ENCODE results near the gene PRKCE. TPM values are rescaled to one million over a fixed set of nuclear protein-coding genes. Genes with fewer than 3 reads are reported as not detected.

PRKCE gene
- polyA plus RNA-seq, 1 experiment: 16.7 TPM

GRCh38 chr2:45731141-45731540 is 79.7 kb downstream of the PRKCE start:
- ChIA-PET CTCF (no interaction called here), POLR2A (no interaction called here)
- H3K27me3 ChIP-seq (ENCODE audit: control insufficient read depth, insufficient read depth, low read length): no peaks in the 10 kb centered on the region
- DNase-seq (ENCODE audit: low read depth, low spot score): no peak
- H3K9me3 ChIP-seq (ENCODE audit: control insufficient read depth, insufficient read depth, low read length): no peaks in the 10 kb centered on the region
- no peak overlapping the region for H3K27ac ChIP-seq (ENCODE audit: low read depth, low read length)
- no peak for TF ChIP-seq CTCF (IDR thresholded peaks at IDR 0.05; ENCODE audit: low read depth, low read length)
- no peak overlapping the region for H3K4me3 ChIP-seq (ENCODE audit: low read depth, low read length)

DNA sequence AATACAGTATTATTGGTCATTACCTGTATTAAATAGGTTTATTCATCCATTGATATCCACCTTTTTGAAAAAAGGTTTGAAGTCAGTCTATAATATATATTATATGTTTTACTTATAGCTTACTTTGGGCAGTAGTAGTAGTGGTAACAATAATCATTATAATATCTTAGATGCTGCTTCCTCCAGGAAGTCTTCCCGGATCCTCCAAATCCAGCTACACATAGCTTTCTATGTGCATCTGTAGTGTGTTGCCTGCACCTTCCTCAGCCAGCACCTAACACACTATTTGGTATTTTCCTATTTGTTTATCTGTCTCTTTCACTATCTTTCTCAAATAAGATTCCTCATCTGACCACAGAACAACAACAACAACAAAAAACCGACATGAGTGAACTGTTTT is 81.0 kb downstream of the PRKCE start:
- ChIA-PET POLR2A (no interaction called here), CTCF (no interaction called here)
- DNase-seq (ENCODE audit: low read depth, low spot score): no peak
- no peak for TF ChIP-seq CTCF (IDR thresholded peaks at IDR 0.05; ENCODE audit: low read depth, low read length)
- Histone ChIP-seq H3K9me3 (ENCODE audit: control insufficient read depth, insufficient read depth, low read length) (no peaks in the 10 kb centered on the region), H3K27ac (ENCODE audit: low read depth, low read length) (no peak overlapping the region), H3K27me3 (ENCODE audit: control insufficient read depth, insufficient read depth, low read length) (no peaks in the 10 kb centered on the region), H3K4me3 (ENCODE audit: low read depth, low read length) (no peak overlapping the region)

GRCh38 chr2:45732946-45733345 is 81.5 kb downstream of the PRKCE start:
- DNase-seq (ENCODE audit: low read depth, low spot score): no peak
- H3K27me3 ChIP-seq (ENCODE audit: control insufficient read depth, insufficient read depth, low read length): no peaks in the 10 kb centered on the region
- CTCF ChIA-PET: no interaction called here
- H3K27ac ChIP-seq (ENCODE audit: low read depth, low read length): no peak overlapping the region
- POLR2A ChIA-PET: no interaction called here
- TF ChIP-seq CTCF (IDR thresholded peaks at IDR 0.05; ENCODE audit: low read depth, low read length): no peak
- H3K4me3 ChIP-seq (ENCODE audit: low read depth, low read length): no peak overlapping the region
- no peaks in the 10 kb centered on the region for H3K9me3 ChIP-seq (ENCODE audit: control insufficient read depth, insufficient read depth, low read length)

- ChIA-PET POLR2A (no interaction called here), CTCF (no interaction called here)
- no peak for TF ChIP-seq CTCF (IDR thresholded peaks at IDR 0.05; ENCODE audit: low read depth, low read length)
Measured at GRCh38 chr2:45734336-45734735, 82.9 kb downstream of the PRKCE start.

GRCh38 chr2:45734952-45735351 is 83.5 kb downstream of the PRKCE start:
- DNase-seq (ENCODE audit: low read depth, low spot score): no peak
- Histone ChIP-seq H3K4me3 (ENCODE audit: low read depth, low read length) (no peak overlapping the region), H3K9me3 (ENCODE audit: control insufficient read depth, insufficient read depth, low read length) (no peaks in the 10 kb centered on the region), H3K27ac (ENCODE audit: low read depth, low read length) (no peak overlapping the region), H3K27me3 (ENCODE audit: control insufficient read depth, insufficient read depth, low read length) (no peaks in the 10 kb centered on the region)
- no peak for TF ChIP-seq CTCF (IDR thresholded peaks at IDR 0.05; ENCODE audit: low read depth, low read length)
- ChIA-PET CTCF (no interaction called here), POLR2A (interaction anchor here (0.6 kb wide), 1 partner anchor 437 kb away, joined by 4 read pairs; no protein-coding TSS in a partner anchor)

More at GRCh38 chr2:45734336-45734735, 82.9 kb downstream of the PRKCE start:
- no peak for DNase-seq (ENCODE audit: low read depth, low spot score)
- Histone ChIP-seq H3K27me3 (ENCODE audit: control insufficient read depth, insufficient read depth, low read length) (no peaks in the 10 kb centered on the region), H3K4me3 (ENCODE audit: low read depth, low read length) (no peak overlapping the region), H3K27ac (ENCODE audit: low read depth, low read length) (no peak overlapping the region), H3K9me3 (ENCODE audit: control insufficient read depth, insufficient read depth, low read length) (no peaks in the 10 kb centered on the region)
